ENCODE results near the gene LYAR. TPM values are rescaled to one million over a fixed set of nuclear protein-coding genes. Genes with fewer than 3 reads are reported as not detected.

The LYAR gene
- total RNA-seq = 12.6 to 13.2 TPM (median 12.8 TPM) in 3 replicates

GRCh38 chr4:4289941-4290850 is at the start of gene LYAR, which contains the start of gene ZBTB49:
TSS of gene LYAR (minus strand) at chr4:4290154. CDS start at chr4:4283742, 6,412 bp downstream.
TSS of gene ZBTB49 (plus strand) at chr4:4290251. CDS start at chr4:4299946, 9,695 bp downstream.
- no peak for TF ChIP-seq CTCF (IDR thresholded peaks at IDR 0.05; ENCODE audit: unreplicated experiment)
- peaks cover 7% of the 10 kb centered on the region for H3K36me3 Mint-ChIP-seq
- H3K4me1 Mint-ChIP-seq = peaks cover 21% of the 10 kb centered on the region
- peak; percentile 93 to 99 for DNase-seq (ENCODE audit: low spot score in 2 of 2, unreplicated experiment in 2 of 2)
- peaks cover 5% of the 10 kb centered on the region for H3K9me3 Mint-ChIP-seq
- peak within 1 kb of the TSS; percentile 95 for H3K4me3 Mint-ChIP-seq
- no peaks in the 10 kb centered on the region for H3K27me3 Mint-ChIP-seq (ENCODE audit: low read depth)
- H3K27ac Mint-ChIP-seq = peak within 1 kb of the TSS; percentile 91

- peak overlapping the region; percentile 5 for H3K4me3 Mint-ChIP-seq
- H3K36me3 Mint-ChIP-seq = no peaks in the 10 kb centered on the region
- no peak for TF ChIP-seq CTCF (IDR thresholded peaks at IDR 0.05; ENCODE audit: unreplicated experiment)
- H3K27ac Mint-ChIP-seq = no peak overlapping the region
- no peaks in the 10 kb centered on the region for H3K9me3 Mint-ChIP-seq
- H3K27me3 Mint-ChIP-seq (ENCODE audit: low read depth) = peaks cover 18% of the 10 kb centered on the region
- DNase-seq (ENCODE audit: low spot score in 2 of 2, unreplicated experiment in 2 of 2) = no peak
- peaks cover 3% of the 10 kb centered on the region for H3K4me1 Mint-ChIP-seq
Measured at GRCh38 chr4:4339504-4340085, 49.6 kb upstream of the LYAR start.

DNA sequence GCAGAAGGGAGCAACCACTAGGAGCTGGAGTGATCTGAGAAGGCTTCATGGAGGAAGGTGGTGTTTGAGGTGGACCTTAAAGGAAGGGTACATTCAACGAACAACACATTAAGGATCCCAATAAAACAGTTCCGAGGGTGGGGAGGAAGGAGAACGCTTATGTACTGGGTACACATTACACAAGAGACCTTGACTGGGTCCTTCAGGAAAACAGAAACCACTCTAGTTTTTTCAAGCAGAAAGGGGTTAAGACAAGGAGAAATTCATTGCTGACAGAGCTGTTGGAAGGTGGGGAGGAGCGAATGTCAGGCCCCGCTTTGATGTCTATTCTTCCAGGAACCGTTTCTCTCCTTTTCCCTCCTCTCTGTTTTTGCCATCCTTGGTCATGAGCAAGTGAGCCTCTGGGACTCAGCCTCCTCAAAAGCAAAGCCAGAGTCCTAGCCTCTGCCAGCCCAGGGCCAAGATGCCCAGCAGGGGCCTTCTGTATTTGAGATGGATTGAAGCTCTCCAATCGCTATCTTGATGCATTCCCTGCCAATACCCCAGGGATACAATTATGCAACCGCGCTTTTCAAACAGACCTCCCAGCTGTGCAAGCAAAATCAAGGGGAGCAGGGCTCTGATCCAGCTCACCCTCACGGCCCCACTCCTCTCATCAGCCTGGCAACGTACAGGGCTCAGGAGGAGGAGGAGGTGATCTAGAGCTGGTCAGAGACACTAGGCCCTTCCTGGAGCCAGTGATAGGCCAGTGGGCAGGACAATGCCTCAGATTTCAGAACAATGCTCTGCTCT is 48.5 kb upstream of the LYAR start:
- no peaks in the 10 kb centered on the region for H3K36me3 Mint-ChIP-seq
- DNase-seq (ENCODE audit: low spot score in 2 of 2, unreplicated experiment in 2 of 2) = no peak
- H3K9me3 Mint-ChIP-seq = no peaks in the 10 kb centered on the region
- H3K27ac Mint-ChIP-seq = no peak overlapping the region
- TF ChIP-seq CTCF (IDR thresholded peaks at IDR 0.05; ENCODE audit: unreplicated experiment) = no peak
- peaks cover 16% of the 10 kb centered on the region for H3K27me3 Mint-ChIP-seq (ENCODE audit: low read depth)
- H3K4me3 Mint-ChIP-seq = no peak overlapping the region
- peaks cover 3% of the 10 kb centered on the region for H3K4me1 Mint-ChIP-seq

GRCh38 chr4:4334798-4335520 is 45.0 kb upstream of the LYAR start:
- H3K36me3 Mint-ChIP-seq = no peaks in the 10 kb centered on the region
- peaks cover 2% of the 10 kb centered on the region for H3K4me1 Mint-ChIP-seq
- peak in 1 of 2 experiments; percentile 69 for DNase-seq (ENCODE audit: low spot score in 2 of 2, unreplicated experiment in 2 of 2)
- H3K9me3 Mint-ChIP-seq = no peaks in the 10 kb centered on the region
- no peak overlapping the region for H3K4me3 Mint-ChIP-seq
- peak; percentile 55 for TF ChIP-seq CTCF (IDR thresholded peaks at IDR 0.05; ENCODE audit: unreplicated experiment)
- H3K27ac Mint-ChIP-seq = no peak overlapping the region
- peaks cover 16% of the 10 kb centered on the region for H3K27me3 Mint-ChIP-seq (ENCODE audit: low read depth)

DNA sequence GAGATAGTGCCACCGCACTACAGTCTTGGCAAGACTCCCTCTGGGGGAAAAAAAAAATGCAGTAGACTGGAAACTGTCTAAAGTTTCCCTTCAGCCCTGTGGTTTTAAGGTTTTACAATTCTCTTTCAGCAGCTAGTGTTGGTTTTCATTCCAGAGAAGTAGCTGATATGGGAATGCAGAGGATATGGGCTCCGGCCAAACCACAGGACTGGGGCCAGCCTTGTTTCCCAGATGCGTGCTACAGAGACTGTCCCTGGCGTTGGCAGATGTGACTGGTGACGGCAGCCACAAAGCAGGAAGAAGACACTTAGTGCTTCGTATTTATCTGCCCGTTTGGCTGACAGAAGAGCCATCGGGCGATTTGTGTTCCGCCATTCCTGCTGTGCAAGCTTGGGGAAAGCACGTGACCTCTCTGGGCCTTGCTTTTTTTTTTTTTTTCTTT is 43.3 kb upstream of the LYAR start:
- H3K36me3 Mint-ChIP-seq = no peaks in the 10 kb centered on the region
- no peak for TF ChIP-seq CTCF (IDR thresholded peaks at IDR 0.05; ENCODE audit: unreplicated experiment)
- H3K9me3 Mint-ChIP-seq = no peaks in the 10 kb centered on the region
- DNase-seq (ENCODE audit: low spot score in 2 of 2, unreplicated experiment in 2 of 2) = peak in 1 of 2 experiments; percentile 46
- no peak overlapping the region for H3K4me3 Mint-ChIP-seq
- peaks cover 13% of the 10 kb centered on the region for H3K27me3 Mint-ChIP-seq (ENCODE audit: low read depth)
- H3K27ac Mint-ChIP-seq = no peak overlapping the region
- no peaks in the 10 kb centered on the region for H3K4me1 Mint-ChIP-seq
